Mesenteric fat pad (tissue), 1 donor: ENCODE data around the gene NPFF. TPM values are rescaled to one million over a fixed set of nuclear protein-coding genes. Genes with fewer than 3 reads are reported as not detected.
A peak's percentile ranks its signal among the peaks of the same experiment; 100 is the strongest.
"Not testable (repeated sequence)": the region's sequence is repeated elsewhere in the genome, so short reads cannot be mapped to it uniquely, and the experiment has no call there.

ENCODE experiments used
- DNase-seq: peaks from one replicate; pipeline ENCODE4 v3.0.0-alpha.2; 2020; ENCODE audit warnings: low spot score
- total RNA-seq: library from RNA; stranded (reverse); fragmentation: NEBNext Ultra II Directional; extraction: Animal tissue kit (Norgen Biotek cat#: 25700); gene quantifications from one replicate; pipeline ENCODE4 v1.2.1, GENCODE V29; 2021
- donor health status: DM: yes; HTN: yes; CAD: no.

NPFF gene
- total RNA-seq, 1 donor from 2014 or later, result not detected

DNA sequence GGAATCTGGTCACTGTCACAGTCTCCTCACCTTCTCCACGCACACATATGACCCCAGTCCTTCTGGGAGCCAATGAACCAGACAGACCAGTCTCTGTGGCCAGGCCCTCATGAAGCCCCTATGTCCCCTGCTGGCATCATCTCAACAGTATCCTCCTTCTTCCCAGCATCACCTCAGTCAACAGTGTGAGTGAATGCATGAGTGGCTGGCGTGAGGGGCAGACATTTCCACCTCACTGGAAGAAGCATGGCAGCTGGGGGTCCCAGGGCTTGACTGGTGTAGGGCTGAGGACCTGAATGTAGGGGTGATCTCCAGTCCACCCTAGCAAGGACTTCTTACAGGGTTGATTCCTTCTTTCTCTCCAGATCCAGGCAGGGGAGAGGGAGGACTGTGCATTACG is 9.8 kb downstream of the NPFF start:
- DNase-seq, result peak; percentile 73

DNA sequence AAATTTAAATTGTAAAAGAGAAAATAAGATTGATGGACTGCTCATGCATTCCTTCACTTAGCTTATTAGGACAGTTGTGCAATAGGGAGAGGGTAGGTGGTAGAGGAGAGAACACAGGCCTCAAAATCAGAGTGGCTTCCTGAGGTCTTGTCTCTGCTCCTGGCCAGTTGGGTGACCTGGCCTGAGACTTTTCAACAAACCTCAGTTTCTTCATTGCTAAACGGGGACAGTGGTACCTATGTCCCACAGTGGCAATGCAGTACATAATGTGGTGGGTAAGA is 10.6 kb downstream of the NPFF start:
- no peak for DNase-seq

DNA sequence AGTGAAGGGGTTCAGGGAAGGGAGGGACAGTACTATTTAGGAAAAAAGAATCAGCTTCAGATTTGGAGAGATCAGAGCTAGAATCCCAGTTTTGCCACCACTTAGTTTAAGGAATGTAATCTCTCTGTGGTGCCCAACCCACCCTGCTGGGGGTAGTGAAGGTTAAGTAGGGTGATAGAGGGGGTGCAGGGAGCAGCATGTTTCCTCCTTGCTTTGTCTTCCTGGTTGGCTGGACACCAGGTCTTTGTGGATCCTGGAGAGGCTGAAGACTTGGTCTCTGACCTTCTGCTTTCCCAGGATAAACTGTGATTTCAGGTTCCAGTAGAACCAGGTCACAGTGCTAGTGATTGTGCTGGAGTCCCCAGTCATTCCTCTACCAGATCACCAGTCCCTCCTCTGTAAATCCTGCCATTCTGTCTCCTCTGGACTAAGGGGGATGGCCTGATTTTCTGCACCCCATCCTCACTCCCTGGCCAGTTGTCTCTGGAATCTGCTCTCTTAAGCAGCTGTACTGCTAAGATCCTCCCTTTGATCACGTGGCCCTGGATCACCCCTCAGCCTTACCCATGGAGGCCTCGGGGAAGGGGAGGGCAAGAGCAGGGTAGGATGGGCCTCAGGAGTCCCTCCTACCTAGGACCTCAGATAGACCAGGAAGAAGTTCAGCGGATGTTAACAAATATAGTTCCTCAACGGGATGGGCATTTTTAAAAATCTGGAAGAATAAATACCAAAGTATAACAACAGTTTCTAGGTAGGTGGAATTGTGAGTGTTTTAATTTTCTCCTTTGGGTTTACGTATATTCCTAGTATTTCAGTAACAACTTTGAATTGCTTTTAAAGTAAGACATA is 11.2 kb downstream of the NPFF start:
- DNase-seq, result peak; percentile 62

- peak; percentile 53 for DNase-seq
These were observed 13.5 kb downstream of the NPFF start for GRCh38 chr12:53493610-53494391.

DNA sequence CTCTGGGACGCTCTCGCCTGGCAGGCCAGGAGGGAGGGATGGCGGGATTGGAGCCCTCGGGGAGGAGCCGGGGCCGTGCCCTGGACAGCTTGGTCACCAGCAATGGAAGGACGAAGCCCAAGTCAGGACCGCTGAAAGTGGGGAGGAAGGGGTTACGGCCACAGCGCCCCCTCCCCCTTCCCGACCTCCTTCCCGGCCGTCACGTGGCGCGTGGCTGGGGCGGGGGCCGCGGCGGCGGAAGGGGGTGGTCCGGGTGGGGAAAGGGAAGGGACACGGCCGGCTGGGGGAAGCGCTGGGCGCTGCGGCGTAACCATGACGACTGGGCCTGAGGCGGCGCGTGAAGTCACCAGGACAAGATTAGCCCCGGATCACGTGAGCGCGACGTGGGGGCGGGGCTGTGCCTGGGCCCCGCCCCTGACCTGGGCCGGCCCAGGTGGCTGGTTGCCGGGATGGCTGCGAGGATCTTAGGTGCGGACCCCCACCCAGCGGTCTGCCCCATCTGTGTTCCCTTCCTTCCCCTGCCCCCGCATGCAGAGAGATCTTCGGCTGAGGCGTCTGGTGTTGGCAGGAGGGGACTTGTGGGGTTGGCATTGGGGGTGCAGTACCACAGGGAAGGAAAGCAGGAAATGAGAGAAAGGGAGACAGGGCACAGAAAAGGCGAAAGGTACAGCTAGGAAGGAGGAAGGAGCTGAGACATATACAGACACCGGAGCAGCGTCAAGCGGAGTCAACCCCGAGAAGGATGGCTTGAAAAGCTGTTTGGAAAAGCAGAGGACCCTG is 14.3 kb downstream of the NPFF start:
- peak; percentile 98 for DNase-seq

DNA sequence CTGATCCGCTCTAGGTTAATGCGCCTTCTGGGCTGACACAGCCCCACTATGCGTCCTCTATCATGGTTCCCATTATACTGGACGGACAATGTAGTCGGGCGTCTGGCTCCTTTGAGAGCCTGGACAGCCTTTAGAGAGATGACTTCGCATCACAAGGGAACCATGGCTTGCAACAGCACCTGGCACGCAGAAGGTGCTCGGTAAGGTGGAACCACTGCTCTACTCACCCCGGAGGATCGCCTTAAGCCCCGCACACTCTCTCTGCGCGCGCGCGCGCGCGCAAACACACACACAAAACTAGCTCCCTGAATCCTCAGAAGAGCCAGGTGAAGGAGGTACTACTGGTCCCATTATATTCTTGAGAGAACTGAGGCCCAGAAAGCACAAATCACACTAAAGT is 15.1 kb downstream of the NPFF start:
- DNase-seq, result peak; percentile 71

DNA sequence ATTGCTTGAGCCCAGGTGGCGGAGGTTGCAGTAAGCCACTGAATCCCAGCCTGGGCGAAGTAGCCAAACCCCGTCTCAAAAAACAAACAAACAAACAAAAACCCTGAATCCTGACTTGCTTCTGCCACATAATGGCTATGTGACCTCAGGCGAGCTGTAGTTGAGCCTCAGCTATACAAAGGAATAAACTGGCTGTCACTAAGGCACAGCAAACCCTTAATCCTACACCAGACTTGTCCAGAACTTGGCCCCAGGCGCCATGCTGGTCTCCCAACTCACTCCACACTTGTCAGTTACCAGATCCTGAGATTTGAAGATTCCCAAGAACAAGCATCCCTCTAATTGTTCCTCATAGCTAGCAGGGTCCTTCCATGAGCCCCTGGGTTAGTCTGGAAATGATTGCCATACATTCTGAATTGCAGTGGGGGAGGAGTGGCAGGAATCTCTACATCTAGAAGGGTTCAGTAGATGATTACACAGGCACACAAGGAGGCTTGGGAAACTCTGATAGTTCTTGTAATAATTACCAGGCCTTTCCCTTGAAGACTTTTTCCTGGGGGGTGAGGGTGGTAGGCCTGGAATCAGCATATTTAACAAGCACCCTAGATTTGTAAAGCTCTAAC is 17.9 kb downstream of the NPFF start:
- DNase-seq, result no peak

GRCh38 chr12:53486736-53487487 is 20.4 kb downstream of the NPFF start:
- DNase-seq, result peak; percentile 72

GRCh38 chr12:53485955-53486735 is 21.1 kb downstream of the NPFF start:
- DNase-seq, result peak; percentile 64

DNA sequence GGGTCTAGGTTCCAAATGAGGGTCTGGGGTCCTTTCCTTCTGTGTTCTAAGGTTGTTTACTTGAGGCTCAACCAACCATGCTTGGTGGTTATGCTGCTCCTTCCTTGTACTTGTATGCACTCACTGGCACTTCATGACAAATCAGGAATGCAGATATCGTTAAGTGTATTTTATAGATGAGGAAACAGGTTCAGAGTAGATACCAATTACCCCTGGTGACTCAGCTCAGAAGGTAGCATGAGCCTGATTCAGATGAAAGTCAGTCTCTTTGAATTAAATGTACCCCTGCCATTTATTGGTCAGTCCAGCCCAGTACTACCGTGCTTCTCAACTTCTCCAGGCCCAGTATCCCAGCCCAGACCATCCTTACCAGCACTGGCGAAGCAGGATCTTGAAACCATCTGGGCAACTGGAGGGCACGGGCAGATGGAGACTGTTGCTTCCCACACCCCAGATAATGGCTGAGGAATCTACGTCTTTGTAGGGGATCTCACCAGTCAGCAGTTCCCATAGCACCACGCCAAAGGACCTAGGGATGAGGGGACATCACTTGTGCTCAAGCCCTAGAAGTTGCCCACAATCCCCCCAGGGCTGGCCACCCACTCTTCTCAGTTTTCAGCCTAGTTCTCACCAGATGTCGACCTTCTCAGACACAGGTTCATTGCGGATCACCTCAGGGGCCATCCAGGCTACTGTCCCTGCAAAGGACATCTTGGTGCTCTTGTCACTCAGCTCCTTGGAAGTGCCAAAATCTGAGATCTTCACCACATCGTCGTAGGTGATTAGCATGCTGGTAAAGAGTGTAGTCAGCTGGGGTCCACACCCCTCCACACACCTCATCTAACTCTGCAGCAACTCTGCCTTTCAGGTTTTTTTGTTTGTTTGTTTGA is 22.4 kb downstream of the NPFF start:
- DNase-seq, result peak; percentile 72

GRCh38 chr12:53483979-53484377 is 23.3 kb downstream of the NPFF start:
- DNase-seq, result no peak

GRCh38 chr12:53483225-53483978 is 23.9 kb downstream of the NPFF start:
- peak; percentile 82 for DNase-seq

DNA sequence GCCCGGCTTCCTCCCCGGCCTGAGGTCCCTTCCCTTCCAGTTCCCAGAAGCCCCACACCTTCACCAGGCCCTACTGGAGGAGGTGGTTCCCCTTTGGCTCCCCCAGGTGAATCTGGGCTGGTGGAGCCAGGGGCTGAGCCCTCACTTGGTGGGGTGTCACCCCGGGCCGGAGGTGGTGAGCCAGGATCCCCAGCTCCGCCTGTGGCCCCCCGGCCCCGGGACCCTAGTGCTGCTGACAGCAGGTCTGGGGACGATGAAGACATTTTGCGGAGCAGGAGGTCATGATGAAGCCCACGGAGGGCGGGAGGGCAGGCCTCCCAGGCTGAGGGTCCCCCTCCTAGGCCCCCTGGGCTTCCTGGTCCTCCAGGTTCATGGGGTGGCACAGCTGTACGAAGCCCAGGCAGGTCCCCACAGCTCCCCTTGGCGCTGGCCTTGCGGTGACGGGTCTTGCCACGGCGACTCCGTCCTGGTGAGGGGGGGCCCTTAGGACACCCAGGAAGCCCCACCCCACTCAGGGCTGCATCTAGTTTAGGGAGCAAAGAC is 24.6 kb downstream of the NPFF start:
- peak; percentile 87 for DNase-seq

DNA sequence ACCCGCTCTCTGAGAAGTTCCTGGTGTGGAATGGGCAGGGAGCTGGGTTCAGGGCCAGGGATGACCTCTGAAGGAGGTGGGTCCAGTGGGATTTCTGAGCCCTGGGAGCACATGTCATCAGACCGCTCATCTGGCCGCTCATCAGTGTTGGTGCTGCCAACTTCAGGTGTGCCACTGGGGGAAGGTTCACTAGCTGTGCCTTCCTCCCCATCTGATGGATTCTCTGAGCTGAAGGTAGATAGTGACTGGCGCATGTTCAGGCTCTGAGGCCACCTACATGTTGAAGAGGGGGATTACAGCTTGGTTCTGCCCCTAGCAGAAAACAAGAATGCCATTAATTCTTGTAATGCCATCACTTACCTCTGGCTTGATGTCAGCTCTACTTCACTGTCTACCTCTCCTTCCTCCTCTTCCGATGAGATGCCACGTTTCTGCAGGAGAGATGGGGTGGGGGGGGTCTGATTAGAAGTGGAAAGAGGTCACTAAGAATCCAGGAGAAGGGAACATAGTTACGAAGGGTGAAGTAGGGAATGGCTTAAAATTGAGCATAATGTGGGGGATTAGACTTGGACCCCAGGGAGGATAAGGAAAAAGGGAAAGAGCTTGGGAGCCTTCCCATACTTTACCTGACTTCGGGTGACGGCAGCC is 25.2 kb downstream of the NPFF start:
- no peak for DNase-seq

DNA sequence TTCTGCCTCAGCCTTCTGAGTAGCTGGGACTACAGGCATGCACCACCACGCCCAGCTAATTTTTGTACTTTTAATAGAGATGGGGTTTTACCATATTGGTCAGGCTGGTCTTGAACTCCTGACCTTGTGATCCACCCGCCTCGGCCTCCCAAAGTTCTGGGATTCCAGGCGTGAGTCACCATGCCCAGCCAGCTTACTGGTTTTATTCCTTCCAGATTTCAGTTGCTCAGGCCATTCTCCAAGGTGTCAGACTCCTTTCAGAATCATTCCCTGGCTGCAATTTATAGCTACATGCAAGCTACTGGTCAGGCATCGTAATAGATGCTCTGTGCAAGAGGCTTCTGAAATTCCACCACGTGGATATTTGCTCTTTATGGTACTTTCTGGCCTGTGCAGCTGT is 25.8 kb downstream of the NPFF start:
- not testable (repeated sequence) for DNase-seq

DNA sequence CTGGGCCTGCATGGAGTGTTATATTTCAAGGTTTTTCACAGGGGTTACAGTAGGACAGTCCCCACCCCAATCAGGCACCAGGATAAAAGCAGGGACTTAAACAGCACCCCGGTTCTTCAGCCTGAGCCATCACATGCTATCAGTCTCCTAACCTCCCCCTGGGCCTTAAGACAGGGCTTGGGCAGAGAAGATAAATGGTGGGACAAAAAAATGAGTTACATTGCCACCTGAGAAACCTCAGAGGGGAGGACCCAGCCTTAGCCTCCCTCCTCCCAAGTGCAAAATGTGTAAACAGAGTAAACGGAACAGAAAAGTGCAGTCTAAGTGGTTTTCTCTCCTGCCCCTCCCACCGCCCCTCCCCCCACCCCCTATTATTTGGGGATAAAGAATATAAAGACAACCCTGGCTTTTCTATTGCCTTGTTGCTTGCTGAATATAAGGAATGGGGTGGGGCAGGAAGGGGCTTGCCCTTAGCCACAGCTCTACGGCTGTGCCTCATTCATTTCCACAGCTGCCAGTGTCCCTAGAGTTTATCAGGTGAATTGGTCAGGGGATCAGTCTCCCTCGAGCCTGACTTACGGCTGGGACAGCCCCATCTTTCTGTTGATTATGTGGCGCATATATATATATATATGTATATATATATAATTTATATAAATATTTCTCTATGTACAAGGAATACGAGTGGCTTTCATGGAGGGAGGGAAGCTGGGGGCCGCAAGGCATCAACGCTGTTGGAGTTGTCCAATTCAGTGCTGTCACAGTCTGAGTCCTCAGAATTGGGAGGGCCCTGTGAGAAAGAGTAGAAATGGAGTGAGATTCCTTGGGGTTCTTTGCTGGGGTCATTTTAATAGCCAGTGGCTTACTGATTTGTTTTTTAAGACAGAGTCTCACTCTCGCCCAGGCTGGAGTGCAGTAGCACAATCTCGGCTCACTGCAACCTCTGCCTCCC is 26.5 kb downstream of the NPFF start:
- DNase-seq, result no peak
